Middle frontal gyrus (tissue), 1 donor: ENCODE results near the gene NOS1.
"Not testable (repeated sequence)": the region's sequence is repeated elsewhere in the genome, so short reads cannot be mapped to it uniquely, and the experiment has no call there.

ENCODE experiments used
- DNase-seq: peaks from one replicate; pipeline ENCODE4 v3.0.0-alpha.2; 2015; ENCODE audit warnings: low spot score; ENCODE audit errors: extremely low spot score

Gene NOS1

GRCh38 chr12:117210266-117210918, 151.0 kb downstream of the NOS1 start:
- DNase-seq: no peak

DNA sequence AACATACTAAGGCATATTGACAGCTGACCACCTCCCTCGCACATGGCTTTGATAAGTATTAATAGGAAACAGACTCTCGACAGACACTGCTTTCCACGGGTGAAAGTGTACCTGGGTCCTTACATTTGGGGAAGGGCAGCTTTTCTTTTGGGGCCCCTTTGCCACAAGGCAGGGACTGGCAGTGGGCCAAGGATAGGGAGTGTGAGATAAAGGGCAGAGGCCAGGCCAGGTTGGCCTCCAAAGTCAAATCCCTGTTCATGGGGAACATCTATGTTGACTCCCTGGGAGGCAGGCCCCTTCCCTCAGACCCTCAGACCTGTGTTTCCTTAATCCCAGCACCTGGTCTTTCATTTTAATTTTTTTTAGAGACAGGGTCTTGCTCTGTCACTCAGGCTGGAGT, 151.8 kb downstream of the NOS1 start:
- no peak for DNase-seq

GRCh38 chr12:117208811-117209455, 152.5 kb downstream of the NOS1 start:
- no peak for DNase-seq

- DNase-seq: no peak
These were observed 153.2 kb downstream of the NOS1 start for GRCh38 chr12:117208206-117208605.

- DNase-seq: no peak
These were observed 153.8 kb downstream of the NOS1 start for GRCh38 chr12:117207675-117208074.

GRCh38 chr12:117202556-117202955, 158.9 kb downstream of the NOS1 start:
- DNase-seq: no peak

DNA sequence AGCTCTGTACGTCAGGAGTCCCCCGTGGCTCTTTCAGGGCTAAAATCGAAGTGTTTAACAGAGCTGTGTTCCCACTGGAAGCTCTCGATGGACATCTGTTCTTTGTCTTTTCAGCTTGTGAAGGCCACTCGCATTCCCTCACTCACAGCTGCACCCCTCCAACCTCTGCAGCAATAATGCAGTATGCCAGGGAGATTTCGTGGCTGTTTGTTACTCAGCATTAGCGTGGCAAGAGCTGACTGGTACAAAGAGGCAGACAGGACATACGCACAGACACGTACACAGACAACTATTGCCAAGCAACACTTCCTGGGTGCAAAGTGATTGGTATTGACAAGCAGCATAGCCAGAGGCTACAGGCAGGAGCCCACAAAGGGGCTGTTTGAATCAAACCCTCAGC, 159.4 kb downstream of the NOS1 start:
- DNase-seq: no peak

DNA sequence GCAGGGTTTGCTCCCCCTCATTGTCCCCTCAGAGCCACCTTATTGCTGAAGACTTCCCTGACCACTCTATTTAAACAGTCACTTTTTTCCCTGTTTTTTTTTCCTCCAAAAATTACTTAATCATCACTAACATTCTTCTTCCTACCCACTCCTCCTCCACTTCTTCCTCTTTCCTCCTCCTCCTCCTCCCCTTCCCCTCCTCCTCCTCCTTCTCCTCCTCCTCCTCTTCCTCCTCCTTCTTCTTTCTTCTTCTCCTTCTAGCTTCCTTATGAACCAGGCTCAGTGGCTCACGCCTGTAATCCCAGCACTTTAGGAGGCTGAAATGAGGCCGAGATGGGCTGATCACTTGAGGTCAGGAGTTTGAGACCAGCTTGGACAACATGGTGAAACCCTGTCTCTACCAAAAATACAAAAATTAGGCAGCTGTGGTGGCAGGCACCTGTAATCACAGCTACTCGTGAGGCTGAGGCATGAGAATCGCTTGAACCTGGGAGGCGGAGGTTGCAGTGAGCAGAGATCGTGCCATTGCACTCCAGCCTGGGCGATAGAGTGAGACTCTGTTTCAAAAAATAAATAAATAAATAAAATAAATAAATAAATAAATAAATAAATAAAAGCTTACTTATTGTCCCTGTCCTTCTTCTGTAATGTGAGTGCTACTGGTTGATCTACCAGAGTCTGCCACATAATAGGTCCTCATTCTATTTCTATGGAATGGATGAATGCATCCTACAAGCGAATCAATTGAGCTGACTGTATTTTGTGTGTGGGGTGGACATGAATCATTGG, 161.3 kb downstream of the NOS1 start:
- not testable (repeated sequence) for DNase-seq

DNA sequence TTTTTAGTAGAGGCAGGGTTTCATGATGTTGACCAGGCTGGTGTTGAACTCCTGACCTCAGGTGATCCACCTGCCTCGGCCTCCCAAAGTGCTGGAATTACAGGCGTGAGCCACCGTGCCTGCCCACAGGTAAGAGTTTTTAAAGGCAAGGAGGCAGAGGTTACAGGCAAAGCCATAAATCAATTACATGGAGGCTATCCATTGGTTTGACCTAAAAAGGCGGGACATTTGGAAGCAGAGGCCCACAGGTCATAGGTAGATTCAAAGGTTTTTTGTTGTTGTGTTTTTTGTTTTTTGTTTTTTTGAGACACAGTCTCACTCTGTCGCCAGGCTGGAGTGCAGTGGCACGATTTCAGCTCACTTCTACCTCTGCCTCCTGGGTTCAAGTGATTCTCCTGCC, 165.1 kb downstream of the NOS1 start:
- not testable (repeated sequence) for DNase-seq

DNA sequence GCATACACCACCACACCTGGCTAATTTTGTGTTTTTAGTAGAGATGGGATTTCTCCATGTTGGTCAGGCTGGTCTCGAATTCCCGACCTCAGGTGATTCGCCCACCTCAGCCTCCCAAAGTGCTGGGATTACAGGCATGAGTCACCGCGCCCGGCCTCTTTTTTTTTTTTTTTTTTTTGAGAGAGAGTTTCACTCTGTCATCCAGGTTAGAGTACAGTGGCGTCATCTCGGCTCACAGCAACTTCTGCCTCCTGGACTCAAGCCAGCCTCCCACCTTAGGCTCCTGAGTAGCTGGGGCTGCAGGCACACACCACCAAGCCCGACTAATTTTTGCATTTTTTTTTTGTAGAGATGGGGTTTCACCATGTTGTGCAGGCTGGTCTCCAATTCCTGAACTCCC, 166.4 kb downstream of the NOS1 start:
- not testable (repeated sequence) for DNase-seq

DNA sequence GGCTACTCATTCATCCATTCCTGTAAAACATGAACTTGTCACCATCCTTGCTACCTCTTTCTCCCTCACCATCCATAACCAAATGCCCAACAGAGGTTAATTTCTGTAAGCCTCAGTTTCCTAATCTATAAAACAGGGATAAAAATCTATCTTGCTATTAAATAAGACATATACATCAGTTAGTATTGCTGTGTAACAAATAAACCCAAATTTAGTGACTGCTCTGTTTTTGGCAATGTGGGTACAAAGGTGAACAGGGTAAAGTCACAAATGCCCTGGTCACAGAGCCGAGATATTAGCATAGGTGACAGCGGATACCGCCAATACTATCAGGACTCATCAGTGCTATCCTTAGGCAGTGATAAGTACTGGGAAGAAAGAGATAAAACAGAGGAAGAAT, 167.5 kb downstream of the NOS1 start:
- DNase-seq: no peak

GRCh38 chr12:117192581-117192980, 168.8 kb downstream of the NOS1 start:
- DNase-seq: not testable (repeated sequence)

GRCh38 chr12:117192057-117192456, 169.4 kb downstream of the NOS1 start:
- DNase-seq: no peak

- peak; percentile 91 for DNase-seq
These were observed 171.1 kb downstream of the NOS1 start, which contains the start of gene FBXO21 for GRCh38 chr12:117190210-117190781. Gene FBXO21, minus strand, starts transcription at chr12:117190470. Its CDS starts 14 bp downstream, at chr12:117190456.

- no peak for DNase-seq
These were observed 171.7 kb downstream of the NOS1 start for GRCh38 chr12:117189725-117190209.

- DNase-seq: peak; percentile 53
These were observed 172.3 kb downstream of the NOS1 start for GRCh38 chr12:117188961-117189724.

- no peak for DNase-seq
These were observed 173.2 kb downstream of the NOS1 start for GRCh38 chr12:117188121-117188665.

GRCh38 chr12:117187421-117187820, 174.0 kb downstream of the NOS1 start:
- DNase-seq: no peak

DNA sequence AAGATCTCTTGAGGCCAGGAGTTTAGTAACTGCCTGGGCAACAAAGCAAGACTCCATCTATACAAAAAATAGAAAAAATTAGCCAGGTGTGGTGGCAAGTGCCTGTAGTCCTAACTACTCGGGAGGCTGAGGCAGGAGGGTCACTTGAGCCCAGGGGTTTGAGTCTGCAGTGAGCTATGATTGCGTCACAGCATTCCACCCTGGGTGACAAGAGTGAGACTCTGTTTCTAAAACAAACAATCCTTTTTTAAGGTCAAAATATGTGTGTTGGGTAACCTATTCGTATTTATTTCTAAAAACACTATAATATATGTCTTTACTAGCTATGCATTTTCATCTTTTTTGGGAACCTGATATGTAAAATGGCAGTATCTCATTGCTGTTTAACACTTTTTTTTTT, 178.6 kb downstream of the NOS1 start:
- DNase-seq: no peak

DNA sequence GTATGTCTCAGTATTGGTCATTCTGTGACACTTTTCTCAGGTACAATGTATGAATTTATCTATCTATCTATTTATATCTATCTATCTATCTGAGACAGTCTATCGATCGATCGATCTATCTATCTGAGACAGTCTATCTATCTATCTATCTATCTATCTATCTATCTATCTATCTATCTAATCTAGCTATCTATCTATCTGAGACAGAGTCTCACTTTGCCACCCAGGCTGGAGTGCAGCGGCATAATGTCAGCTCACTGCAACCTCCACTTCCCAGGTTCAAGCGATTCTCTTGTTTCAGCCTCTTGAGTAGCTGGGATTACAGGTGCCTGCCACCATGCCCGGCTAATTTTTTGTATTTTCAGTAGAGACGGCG, 180.0 kb downstream of the NOS1 start:
- not testable (repeated sequence) for DNase-seq
